Right ventricle myocardium superior (tissue), 1 donor: ENCODE measurements around the gene TOPBP1. TPM values are rescaled to one million over a fixed set of nuclear protein-coding genes. Genes with fewer than 3 reads are reported as not detected.
A peak's percentile ranks its signal among the peaks of the same experiment; 100 is the strongest.

Experiments used
- ATAC-seq: fragments of 200-7000 bp; cut with Tn5 transposase; one replicate; pipeline ENCODE4 v1.9.1; 2020; ENCODE audit warnings: mild to moderate bottlenecking; ENCODE audit not compliant: poor library complexity
- DNase-seq: peaks from one replicate; pipeline ENCODE4 v3.0.0-alpha.2; 2020
- intact Hi-C: fragments of 100-400 bp; cut with DNase I; formaldehyde crosslinking; loops from one replicate; pipeline ENCODE4 v1.11.2; 2022
- total RNA-seq: library from RNA; stranded (reverse); fragmentation: NEBNext Ultra II Directional; extraction: Animal tissue kit (Norgen Biotek cat#: 25700); gene quantifications from one replicate; pipeline ENCODE4 v1.2.1, GENCODE V29; 2021
- donor health status: DM: no; HTN: yes; CAD: no; lungs with severe emphysema.

TOPBP1 gene
- total RNA-seq, 1 donor from 2014 or later, result 10.0 TPM

DNA sequence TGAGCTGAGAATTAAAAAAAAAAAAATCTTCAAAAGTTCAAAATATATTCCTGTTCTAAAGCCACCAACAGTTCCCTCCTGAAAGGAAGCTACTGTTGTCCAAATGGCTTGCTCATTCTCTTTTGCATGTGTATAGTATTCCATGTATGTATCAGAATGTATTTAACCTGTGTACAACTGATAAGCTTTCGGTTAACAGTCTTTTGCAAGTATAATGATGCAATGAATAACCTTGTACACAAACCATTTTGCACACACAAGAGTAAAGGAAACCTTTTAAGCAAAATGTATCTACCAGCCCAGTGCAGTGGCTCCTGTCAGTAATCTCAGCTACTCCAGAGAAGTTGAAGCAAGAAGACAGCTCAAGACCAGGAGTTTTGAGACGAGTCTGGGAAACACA, 32.6 kb downstream of the TOPBP1 start:
- no peak for DNase-seq
- intact Hi-C loops, result no loop called here
- no peak for ATAC-seq

DNA sequence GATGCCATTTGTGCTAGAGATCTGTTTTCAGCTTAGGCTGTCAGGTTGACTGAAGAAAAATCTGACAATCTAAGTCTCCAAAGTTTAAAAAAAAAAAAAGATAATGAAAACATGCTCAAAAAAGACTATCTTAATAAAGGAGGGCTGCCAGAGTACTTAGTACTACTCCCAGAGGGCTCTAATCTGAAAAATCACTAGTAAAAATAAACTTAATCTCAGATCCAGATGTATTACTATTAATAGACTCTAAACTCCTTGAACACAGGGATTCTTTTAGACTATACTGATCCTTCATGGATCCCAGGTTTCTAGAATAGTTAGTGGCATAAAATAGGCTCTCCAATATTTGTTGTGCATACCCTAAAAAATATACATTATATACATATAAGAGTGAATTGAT, 34.0 kb downstream of the TOPBP1 start:
- DNase-seq (no peak), ATAC-seq (no peak)
- intact Hi-C loops, result no loop called here

DNA sequence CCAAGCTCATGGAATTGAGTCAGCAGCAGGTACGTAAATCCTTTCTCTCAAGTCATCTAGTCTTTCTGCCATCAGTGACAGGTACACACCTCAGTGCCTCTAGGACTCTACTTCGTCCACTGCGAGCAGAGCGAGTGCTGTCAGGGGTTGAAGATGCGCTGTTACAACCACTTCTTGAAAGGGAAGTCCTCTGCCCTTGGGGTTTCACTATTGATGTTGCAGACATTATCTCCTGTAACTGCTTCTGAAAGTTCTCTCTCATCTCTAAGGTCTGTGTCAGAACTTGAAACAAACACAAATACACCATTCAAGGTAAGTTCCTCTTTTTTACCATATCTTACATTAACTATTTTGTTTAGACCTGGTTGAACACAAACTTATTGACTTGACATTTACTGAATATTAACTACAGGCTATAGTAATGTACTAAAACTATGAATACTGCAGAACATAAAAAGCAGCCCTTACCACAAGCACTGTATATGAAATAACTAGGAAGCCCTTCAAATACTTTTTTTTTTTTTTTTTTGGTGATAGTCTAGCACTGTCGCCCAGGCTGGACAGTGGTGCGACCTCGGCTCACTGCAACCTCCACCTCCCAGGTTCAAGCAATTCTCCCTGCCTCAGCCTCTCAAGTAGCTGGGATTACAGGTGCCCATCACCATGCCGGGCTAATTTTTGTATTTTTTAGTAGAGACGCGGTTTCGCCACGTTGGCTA, 41.5 kb downstream of the TOPBP1 start:
- ATAC-seq (no peak), DNase-seq (no peak)
- intact Hi-C loops, result no loop called here

DNA sequence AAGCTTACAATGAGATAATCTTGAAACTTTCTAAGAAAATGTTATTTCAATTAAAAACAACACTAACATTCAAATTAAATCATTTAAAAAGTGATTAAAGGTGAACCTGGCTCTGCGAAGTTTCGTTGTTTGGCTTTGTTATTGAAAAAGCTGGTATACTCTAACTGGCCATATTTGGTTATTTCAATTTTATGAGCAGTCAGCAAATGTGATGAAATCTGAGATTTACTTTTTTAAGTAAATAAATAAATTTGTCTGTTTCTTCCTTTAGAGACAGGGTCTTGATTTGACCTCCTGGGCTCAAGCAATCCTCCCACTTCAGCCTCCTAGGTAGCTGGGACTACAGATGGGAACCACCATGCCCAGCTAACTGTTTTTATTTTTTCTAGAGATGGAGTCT, 50.2 kb downstream of the TOPBP1 start:
- DNase-seq, result no peak
- intact Hi-C loops, result no loop called here
- ATAC-seq, result no peak

DNA sequence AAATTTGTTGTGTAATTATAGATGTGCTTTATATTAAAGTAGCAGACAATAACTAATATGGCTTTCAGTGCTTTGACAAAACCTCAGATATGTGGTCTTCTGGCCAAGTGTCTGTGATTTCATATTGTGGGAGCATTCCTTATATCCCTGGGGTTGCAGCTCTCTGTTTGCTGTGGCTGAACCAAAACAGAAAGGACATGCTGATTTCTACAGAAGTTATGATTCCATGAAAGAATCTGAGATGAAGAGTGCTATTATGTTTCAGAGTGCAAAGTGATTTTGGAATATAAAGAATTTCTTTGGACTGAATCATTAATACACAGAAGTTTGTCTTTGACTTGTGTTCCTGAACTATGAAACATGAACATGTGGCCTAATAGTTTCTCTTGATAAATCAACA, 51.7 kb downstream of the TOPBP1 start:
- intact Hi-C loops, result no loop called here
- ATAC-seq (no peak), DNase-seq (no peak)

DNA sequence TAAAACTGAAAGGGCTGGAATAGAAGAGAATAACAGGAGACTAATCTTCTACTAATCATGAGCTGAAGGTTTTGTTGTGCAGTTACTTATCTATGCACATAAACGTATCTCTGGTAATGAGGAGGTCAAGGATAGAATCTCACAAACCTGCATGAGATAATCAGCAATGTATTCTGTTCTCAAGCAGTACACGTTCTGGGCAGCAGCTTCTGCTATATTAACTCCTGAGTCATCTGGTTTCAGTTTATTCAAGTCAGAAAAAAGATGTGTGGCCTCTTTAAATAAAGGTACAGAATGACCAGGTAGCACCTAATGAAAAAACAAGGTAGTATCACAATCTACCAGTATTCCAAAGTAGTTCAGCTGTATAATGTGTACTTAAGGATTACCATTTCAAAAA, 53.4 kb downstream of the TOPBP1 start:
- DNase-seq (no peak), ATAC-seq (no peak)
- intact Hi-C loops, result no loop called here

DNA sequence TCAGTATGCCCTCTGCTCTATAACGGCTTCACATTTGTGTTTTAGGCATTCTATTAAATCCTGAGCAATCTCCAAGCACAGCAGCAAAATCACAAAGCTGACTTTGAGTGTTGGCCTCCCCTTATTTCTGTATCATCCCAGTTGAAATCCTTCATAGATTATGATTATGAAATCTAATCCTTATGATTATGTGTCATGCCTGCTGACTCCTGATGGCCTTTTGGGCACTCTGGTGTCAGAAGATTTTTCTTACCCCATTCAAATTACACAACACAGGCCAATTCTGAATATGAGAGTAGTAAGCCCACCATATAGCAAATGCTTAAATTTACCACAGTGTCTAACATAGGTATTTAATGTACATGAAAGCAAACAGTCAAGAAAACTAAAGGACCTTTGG, 53.9 kb downstream of the TOPBP1 start:
- intact Hi-C loops, result no loop called here
- no peak for ATAC-seq
- no peak for DNase-seq

DNA sequence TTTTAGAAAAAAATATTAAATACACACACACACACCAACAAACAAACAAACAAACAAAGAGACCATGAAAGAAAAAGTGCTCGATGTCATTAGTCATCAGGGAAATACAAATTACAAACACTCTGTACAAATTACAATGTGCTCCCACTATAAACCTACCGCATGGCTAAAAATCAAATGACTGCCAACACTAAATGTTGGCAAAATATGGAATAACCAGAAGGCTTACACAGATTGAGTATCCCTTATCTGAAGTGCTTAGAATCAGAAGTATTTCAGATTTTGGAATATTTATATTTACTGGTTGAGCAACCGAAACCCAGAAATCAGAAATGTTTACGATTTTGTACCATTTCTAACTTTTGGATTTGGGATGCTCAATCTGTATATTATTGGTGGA, 54.8 kb downstream of the TOPBP1 start:
- intact Hi-C loops, result no loop called here
- DNase-seq, result no peak
- ATAC-seq, result no peak

DNA sequence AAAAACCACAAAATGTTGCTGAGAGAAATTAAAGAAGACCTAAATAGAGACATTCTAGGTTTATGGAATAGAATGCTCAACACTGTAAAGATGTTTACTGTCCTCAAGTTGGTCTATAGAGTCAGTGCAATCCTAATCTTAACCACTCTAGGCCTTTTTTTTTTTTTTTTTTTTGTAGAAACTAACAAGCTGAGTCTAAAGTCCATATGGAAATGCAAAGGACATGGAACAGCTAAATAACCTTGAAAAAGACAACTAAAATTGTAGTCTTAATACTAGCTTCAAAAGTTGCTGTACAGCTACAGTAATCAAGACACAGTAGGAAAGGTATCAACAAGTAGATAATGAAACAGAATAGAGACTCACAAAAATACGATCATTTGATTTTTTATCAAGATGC, 55.4 kb downstream of the TOPBP1 start:
- intact Hi-C loops, result no loop called here
- DNase-seq (no peak), ATAC-seq (no peak)

DNA sequence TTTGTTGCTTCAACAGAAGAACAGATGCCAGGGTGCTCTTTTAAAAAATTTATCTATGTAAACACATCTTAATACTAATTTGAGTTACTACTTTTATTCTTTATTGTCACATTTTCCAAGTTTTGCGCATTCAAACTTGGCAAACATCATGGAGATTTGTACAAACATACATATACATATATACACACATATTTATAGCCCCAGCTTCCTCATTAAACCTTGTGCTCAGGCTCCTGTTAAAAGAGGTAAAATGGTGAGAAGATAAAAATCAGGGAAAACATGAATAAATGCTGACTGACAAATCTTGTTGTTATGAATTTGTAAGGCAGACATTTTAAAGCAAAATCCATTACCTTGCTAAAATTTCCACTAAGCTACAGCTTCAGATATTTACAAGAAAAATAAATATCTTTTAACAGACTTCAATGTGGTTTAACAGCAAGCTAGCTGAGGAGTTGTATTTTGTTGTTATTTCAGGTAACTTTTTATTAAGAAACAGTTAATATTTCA, 61.1 kb downstream of the TOPBP1 start:
- intact Hi-C loops, result no loop called here
- ATAC-seq (no peak), DNase-seq (no peak)

DNA sequence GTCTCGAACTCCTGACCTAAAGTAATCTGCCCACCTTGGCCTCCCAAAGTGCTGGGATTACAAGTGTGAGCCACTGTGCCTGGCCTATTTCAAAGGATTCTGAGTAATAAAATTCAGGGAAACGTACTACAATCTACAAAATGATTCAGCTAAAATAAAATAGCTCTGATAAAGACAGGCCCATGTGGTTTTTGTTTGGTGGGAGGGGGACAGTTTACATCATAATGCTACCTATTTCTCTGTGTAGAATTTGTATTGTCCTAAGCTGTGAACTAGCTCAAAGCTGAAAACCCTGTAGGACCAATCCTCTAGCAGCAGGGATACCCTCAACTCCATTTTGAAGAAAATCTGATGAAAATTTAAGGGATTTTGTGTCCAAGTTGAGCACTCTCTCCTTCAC, 62.5 kb downstream of the TOPBP1 start:
- intact Hi-C loops, result no loop called here
- ATAC-seq (no peak), DNase-seq (no peak)

DNA sequence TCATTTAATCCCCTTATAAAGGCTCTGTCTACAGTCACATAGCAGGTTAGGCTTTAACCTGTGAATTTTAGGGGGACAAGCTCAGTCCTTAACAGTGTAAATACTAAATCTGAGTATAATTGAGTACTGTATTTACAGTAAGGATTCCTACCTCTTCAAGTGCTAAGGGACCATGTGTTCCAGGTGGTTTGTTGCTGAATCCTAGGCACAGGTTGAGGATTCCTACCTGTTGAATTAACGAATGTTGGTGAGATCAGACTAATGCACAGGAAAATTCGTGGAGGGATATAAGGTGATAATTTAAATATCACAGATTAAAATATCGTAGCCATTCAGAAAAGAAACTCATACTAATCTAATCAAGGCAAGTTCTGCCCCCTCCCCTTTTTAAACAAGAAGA, 63.3 kb downstream of the TOPBP1 start:
- no peak for ATAC-seq
- DNase-seq, result no peak
- intact Hi-C loops, result no loop called here

DNA sequence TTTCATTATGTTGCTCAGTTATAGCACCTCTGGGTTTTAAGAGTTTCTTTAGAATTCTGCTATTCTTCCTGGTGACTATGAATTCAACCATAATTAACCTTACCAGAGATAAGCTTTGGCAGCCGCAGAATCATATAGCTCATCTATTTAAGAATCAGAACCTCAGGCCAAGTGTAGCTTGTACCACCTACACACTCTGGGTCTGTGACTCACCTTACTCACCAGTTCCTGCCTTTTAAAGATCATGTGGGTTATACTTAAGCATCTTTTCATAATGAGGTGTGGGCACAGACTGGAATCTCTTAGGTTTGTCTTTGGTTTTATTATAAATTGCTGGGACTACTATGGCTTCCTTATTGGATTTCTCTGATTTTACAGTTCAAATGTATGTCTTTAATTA, 66.4 kb downstream of the TOPBP1 start:
- ATAC-seq, result no peak
- intact Hi-C loops, result no loop called here

DNA sequence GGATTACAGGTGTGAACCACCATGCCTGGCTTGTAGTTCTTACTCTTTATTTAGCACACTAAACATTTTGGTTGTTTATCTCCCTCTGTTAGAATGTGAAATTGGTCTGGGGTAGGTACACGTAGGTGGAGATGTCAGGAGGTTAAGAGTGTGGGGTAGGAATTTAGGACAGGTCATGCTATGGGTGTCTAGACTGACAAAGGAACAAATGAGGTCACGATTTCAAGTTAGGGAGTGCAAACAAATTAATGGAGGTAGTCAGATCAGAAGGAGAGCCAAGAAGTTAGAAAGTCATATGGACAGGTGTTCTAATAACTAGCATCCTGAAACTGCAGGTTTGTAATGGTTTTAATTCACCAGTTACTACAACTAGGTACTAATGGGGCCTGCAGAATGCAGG, 68.5 kb downstream of the TOPBP1 start:
- intact Hi-C loops, result no loop called here
- DNase-seq, result no peak
- no peak for ATAC-seq

More for the DNA sequence above, 66.4 kb downstream of the TOPBP1 start:
- DNase-seq, result no peak

DNA sequence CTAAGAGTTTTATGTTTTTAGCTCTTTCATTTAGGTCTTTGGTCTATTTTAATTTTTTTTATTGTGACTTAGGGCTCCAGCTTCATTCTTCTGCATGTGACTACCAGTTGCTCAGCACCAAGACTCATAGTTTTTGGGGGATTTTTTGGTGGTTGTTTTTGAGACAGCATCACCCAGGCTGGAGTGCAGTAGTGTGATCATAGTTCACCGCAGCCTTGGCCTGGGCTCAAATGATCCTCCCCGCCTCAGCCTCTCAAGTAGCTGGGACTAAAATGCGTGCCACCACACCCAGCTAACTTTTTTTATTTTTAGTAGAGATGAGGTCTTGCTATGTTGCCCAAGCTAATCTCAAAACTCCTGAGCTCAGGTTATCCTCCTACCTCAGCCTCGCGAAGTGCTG, 68.9 kb downstream of the TOPBP1 start:
- intact Hi-C loops, result no loop called here
- ATAC-seq, result no peak
- no peak for DNase-seq

DNA sequence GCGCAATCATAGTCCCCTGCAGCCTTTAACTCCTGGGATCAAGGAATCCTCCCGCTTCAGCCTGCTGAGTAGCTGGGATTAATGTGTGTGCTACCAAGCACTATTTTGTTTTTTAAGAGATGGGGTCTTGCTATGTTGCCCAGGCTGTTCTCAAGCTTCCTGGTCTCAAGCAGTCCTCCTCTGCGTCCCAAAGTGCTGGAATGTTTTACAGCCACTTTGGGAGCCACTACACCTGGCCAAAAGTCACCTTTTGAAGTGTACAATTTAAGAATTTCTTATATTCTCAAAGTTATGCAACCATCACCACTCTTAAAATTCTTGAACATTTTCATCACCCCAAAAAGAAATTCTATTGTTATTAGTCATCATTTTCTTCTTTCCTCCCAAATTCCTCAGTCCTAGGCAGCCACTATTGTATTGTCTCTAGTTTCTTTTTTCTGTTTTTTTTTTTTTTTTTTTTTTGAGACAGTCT, 70.4 kb downstream of the TOPBP1 start:
- DNase-seq (no peak), ATAC-seq (no peak)
- intact Hi-C loops, result no loop called here

DNA sequence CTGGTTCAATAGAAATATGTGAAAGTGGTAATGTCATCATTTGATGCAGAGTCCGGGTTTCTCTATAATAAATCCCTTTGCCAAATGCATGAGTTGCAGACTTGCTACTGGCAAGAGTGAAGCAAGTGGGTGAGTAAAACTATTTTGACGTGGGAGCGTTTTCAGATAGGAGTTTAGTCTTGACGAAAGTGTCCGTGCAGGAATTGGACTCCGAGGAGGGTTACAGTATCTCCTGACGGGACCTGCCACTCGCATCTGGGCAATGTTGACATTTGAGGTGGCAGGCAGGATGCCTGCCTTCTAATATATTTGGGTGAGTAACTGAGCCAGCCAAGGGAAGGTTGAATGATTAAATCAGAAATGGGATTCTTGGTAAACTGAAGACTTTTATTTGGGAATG, 72.2 kb downstream of the TOPBP1 start:
- ATAC-seq (peak; percentile 65), DNase-seq (no peak)
- intact Hi-C loops, result loop anchor here (10.0 kb wide), 1 partner anchor 865 kb away; the partner anchor contains the start of gene NPHP3

DNA sequence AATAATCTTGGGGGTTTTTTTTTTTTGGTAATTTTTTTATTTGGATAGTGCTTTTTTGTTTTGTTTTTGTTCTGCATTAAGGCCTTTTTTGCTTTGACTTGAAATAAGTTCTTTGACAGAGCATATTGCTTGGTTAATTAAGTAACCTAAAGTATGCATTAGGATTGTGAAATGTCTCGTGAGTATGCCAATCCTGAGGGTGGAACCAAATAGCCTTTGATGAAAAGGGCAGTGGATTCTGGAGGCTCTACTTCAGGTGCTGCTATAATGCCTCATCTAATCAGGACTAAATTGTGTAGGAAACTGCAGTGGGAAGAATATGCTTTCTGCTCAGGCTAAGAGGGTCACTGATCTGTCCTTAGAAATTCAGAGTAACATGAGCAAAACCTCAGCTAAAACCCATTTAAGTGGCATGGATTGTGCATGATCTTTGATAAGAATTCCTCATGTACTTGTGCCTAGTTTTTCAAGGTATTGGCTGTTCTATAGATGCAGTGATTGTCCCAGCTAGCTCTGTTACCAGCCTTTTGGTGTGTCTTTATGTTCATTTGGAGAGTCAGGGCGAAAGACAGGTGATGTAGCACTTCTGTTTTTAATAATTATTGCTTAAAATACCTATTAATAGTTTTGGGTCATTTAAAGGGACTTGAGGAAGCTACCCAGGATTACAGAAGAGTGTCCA, 72.8 kb downstream of the TOPBP1 start:
- ATAC-seq, result no peak
- intact Hi-C loops, result loop anchor here (10.0 kb wide), 1 partner anchor 864 kb away; the partner anchor contains the start of gene NPHP3

DNA sequence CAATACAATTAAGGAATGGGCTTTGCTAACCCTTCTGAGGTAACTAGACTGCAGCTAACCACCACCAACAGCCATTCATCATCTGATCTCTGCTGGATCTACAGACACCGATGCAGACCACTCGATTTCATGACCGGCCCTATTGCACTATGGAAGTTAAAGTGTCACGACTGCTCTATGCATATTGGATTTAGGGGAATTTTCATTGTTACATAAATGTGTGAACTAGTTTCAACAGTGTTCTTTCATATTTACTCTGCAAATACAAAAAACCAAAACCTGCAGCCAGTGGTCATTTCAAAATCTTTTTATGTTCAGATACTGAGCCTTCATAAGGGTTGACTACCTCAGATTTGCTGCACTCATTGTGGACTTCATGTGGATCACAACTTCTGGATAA, 73.7 kb downstream of the TOPBP1 start:
- DNase-seq (no peak), ATAC-seq (no peak)
- intact Hi-C loops, result loop anchor here (10.0 kb wide), 1 partner anchor 863 kb away; the partner anchor contains the start of gene NPHP3

More for the DNA sequence above, 72.8 kb downstream of the TOPBP1 start:
- no peak for DNase-seq

DNA sequence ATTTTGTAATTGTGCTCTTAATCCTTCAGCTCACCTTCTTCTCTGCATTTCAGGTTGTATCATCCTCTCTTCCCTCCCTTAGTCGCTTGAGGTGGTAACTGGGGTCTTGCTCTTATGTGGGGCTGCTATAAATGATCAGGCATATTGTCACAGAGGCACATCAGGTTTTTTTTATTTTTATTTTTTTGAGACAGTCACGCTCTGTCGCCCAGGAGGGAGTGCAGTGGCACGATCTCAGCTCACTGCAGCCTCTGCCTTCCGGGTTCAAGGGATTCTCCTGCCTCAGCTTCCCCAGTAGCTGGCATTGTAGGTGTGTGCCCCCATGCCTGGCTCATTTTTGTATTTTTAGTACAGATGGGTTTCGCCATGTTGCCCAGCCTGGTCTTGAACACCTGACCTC, 78.3 kb downstream of the TOPBP1 start:
- DNase-seq (no peak), ATAC-seq (no peak)
- intact Hi-C loops, result loop anchor here (10.0 kb wide), 1 partner anchor 859 kb away; the partner anchor contains the start of gene NPHP3
